Neural cell (in vitro differentiated cells): ENCODE results near the gene BCAS1. TPM values are rescaled to one million over a fixed set of nuclear protein-coding genes. Genes with fewer than 3 reads are reported as not detected.
"Not testable (repeated sequence)": the region's sequence is repeated elsewhere in the genome, so short reads cannot be mapped to it uniquely, and the experiment has no call there.

ENCODE experiments used
- H2AFZ ChIP-seq: fragments of 200-600, 300-800 bp; sonication (generic), shearing (Covaris generic); 2 replicates; pipeline ENCODE4 v1.6.0; 2014; ENCODE audit warnings: low read depth, mild to moderate bottlenecking, antibody characterized with exemption, low read length, moderate library complexity
- H3F3A ChIP-seq: fragments of 200-600 bp; shearing (Covaris generic); 2 replicates; pipeline ENCODE4 v1.6.1; 2016; ENCODE audit warnings: mild to moderate bottlenecking, moderate library complexity, mixed read lengths, antibody characterized with exemption, low read length; ENCODE audit not compliant: insufficient read depth, poor library complexity, severe bottlenecking
- H3K27ac ChIP-seq: fragments of 200-600, 300-800 bp; sonication (generic), shearing (Covaris generic); 2 replicates; pipeline ENCODE4 v1.5.1; 2014; ENCODE audit warnings: mild to moderate bottlenecking, low read length, moderate library complexity
- H3K27me3 ChIP-seq: fragments of 300-800, 200-600 bp; sonication (generic), shearing (Covaris generic); 2 replicates; pipeline ENCODE4 v1.6.0; 2014; ENCODE audit warnings: mild to moderate bottlenecking, low read depth, low read length, moderate library complexity; ENCODE audit not compliant: insufficient read depth
- H3K36me3 ChIP-seq: fragments of 300-800, 200-600 bp; sonication (generic), shearing (Covaris generic); 2 replicates; pipeline ENCODE4 v1.5.1; 2014; ENCODE audit warnings: mild to moderate bottlenecking, antibody characterized with exemption, low read length, moderate library complexity; ENCODE audit not compliant: insufficient read depth
- H3K4me2 ChIP-seq: fragments of 300-800, 200-600 bp; sonication (generic), shearing (Covaris generic); 2 replicates; pipeline ENCODE4 v1.6.0; 2014; ENCODE audit warnings: mild to moderate bottlenecking, low read length
- H3K4me3 ChIP-seq: fragments of 300-800, 200-600 bp; sonication (generic), shearing (Covaris generic); 2 replicates; pipeline ENCODE4 v1.5.1; 2014; ENCODE audit warnings: mild to moderate bottlenecking, low read length, moderate library complexity
- H3K79me2 ChIP-seq: fragments of 200-600 bp; shearing (Covaris generic); replicated peaks from 2 replicates; pipeline ENCODE4 v1.6.0; 2014; ENCODE audit warnings: mild to moderate bottlenecking, low read length, moderate library complexity; ENCODE audit not compliant: insufficient read depth
- H3K9ac ChIP-seq: fragments of 300-800, 200-600 bp; sonication (generic), shearing (Covaris generic); 2 replicates; pipeline ENCODE4 v1.6.1; 2016; ENCODE audit warnings: mild to moderate bottlenecking, low read length, mixed read lengths
- H3K9me2 ChIP-seq: fragments of 200-600 bp; shearing (Covaris generic); 2 replicates; pipeline ENCODE4 v1.6.1; 2016; ENCODE audit warnings: mild to moderate bottlenecking, low read length, mixed read lengths; ENCODE audit not compliant: insufficient read depth
- H3K9me3 ChIP-seq: fragments of 200-600, 300-800 bp; sonication (generic), shearing (Covaris generic); 2 replicates; pipeline ENCODE4 v1.6.1; 2016; ENCODE audit warnings: mild to moderate bottlenecking, mixed run types, low read length, moderate library complexity, mixed read lengths
- H4K20me1 ChIP-seq: fragments of 200-600 bp; shearing (Covaris generic); 2 replicates; pipeline ENCODE4 v1.6.1; 2016; ENCODE audit warnings: mild to moderate bottlenecking, mixed run types; ENCODE audit not compliant: insufficient read depth
- EP300 ChIP-seq: fragments of 450-650 bp; conservative IDR thresholded peaks from 2 replicates; pipeline ENCODE4 v1.6.1; 2014; ENCODE audit warnings: antibody characterized with exemption, mild to moderate bottlenecking, moderate library complexity; ENCODE audit not compliant: poor library complexity, severe bottlenecking
- EZH2 ChIP-seq: fragments of 200-600, 300-800 bp; shearing (Covaris generic), sonication (generic); IDR thresholded peaks from 2 replicates; pipeline ENCODE4 v1.6.1; 2014; ENCODE audit warnings: antibody characterized with exemption, low read length, borderline replicate concordance, mild to moderate bottlenecking; ENCODE audit not compliant: insufficient read depth, poor library complexity, severe bottlenecking
- MXI1 ChIP-seq: fragments of 450-650 bp; conservative IDR thresholded peaks from 2 replicates; pipeline ENCODE4 v1.6.1; 2014; ENCODE audit warnings: antibody characterized with exemption, mild to moderate bottlenecking; ENCODE audit not compliant: poor library complexity, severe bottlenecking
- POLR2AphosphoS5 ChIP-seq: IDR thresholded peaks from 2 replicates; pipeline ENCODE4 v1.6.1; 2012
- RAD21 ChIP-seq: fragments of 450-650 bp; conservative IDR thresholded peaks from 2 replicates; pipeline ENCODE4 v1.6.1; 2014; ENCODE audit warnings: antibody characterized with exemption, mild to moderate bottlenecking, moderate library complexity
- SMC3 ChIP-seq: fragments of 450-650 bp; conservative IDR thresholded peaks from 2 replicates; pipeline ENCODE4 v1.6.1; 2014; ENCODE audit warnings: antibody characterized with exemption, mild to moderate bottlenecking, moderate library complexity; ENCODE audit not compliant: poor library complexity
- TAF1 ChIP-seq: IDR thresholded peaks from 2 replicates; pipeline ENCODE4 v1.6.1; 2012; ENCODE audit warnings: low read depth
- polyA plus RNA-seq: library from polyadenylated mRNA; depleted of rRNA; stranded (reverse); fragments of >200 nt; gene quantifications from 2 replicates; pipeline ENCODE4 v1.2.3, GENCODE V29; 2014
- TF ChIP-seq, protein P1 (sequence below): fragments of 450-650 bp; IDR thresholded peaks from 2 replicates; pipeline ENCODE4 v1.5.1; 2014; ENCODE audit warnings: antibody characterized with exemption, mild to moderate bottlenecking, moderate library complexity; ENCODE audit not compliant: poor library complexity, severe bottlenecking
- TF ChIP-seq, protein P2 (sequence below): IDR thresholded peaks from 2 replicates; pipeline ENCODE4 v1.6.1; 2012; ENCODE audit warnings: borderline replicate concordance

Gene BCAS1
- polyA plus RNA-seq, 1 donor from 2014 or later, result not detected

DNA sequence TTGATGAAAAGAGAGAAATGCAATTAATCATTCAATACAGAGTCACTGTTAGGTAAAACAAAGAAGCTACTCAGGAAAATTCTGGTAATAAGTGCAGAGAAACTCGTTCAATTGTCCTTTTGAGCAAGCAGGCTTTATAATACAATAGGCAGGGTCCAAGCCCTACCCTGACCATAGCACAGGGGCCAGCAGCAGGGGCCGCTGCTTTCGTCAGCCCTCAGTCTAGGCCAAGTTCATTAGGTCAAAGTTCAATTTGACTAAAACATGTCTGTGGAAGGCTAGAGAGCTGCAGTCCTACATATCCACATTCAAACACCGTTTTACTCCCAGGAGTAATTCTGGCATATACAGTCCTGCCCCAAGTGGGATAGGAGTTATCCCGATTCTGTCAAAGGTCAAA, 94.6 kb downstream of the BCAS1 start:
- Histone ChIP-seq H3K9me3 (no peaks in the 10 kb centered on the region), H3K9ac (no peak overlapping the region), H2AFZ (no peak overlapping the region), H3K27me3 (no peaks in the 10 kb centered on the region), H3K4me2 (no peak overlapping the region), H3K9me2 (no peaks in the 10 kb centered on the region), H4K20me1 (no peaks in the 10 kb centered on the region), H3K36me3 (no peaks in the 10 kb centered on the region), H3F3A (no peaks in the 10 kb centered on the region), H3K4me3 (no peak overlapping the region), H3K27ac (no peak overlapping the region), H3K79me2 (no peaks in the 10 kb centered on the region)
- TF ChIP-seq TAF1 (no peak), POLR2AphosphoS5 (no peak), MXI1 (no peak), RAD21 (no peak), EZH2 (no peak), EP300 (no peak), SMC3 (no peak)
- TF ChIP-seq, protein P1, sequence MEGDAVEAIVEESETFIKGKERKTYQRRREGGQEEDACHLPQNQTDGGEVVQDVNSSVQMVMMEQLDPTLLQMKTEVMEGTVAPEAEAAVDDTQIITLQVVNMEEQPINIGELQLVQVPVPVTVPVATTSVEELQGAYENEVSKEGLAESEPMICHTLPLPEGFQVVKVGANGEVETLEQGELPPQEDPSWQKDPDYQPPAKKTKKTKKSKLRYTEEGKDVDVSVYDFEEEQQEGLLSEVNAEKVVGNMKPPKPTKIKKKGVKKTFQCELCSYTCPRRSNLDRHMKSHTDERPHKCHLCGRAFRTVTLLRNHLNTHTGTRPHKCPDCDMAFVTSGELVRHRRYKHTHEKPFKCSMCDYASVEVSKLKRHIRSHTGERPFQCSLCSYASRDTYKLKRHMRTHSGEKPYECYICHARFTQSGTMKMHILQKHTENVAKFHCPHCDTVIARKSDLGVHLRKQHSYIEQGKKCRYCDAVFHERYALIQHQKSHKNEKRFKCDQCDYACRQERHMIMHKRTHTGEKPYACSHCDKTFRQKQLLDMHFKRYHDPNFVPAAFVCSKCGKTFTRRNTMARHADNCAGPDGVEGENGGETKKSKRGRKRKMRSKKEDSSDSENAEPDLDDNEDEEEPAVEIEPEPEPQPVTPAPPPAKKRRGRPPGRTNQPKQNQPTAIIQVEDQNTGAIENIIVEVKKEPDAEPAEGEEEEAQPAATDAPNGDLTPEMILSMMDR, result no peak
- TF ChIP-seq, protein P2, sequence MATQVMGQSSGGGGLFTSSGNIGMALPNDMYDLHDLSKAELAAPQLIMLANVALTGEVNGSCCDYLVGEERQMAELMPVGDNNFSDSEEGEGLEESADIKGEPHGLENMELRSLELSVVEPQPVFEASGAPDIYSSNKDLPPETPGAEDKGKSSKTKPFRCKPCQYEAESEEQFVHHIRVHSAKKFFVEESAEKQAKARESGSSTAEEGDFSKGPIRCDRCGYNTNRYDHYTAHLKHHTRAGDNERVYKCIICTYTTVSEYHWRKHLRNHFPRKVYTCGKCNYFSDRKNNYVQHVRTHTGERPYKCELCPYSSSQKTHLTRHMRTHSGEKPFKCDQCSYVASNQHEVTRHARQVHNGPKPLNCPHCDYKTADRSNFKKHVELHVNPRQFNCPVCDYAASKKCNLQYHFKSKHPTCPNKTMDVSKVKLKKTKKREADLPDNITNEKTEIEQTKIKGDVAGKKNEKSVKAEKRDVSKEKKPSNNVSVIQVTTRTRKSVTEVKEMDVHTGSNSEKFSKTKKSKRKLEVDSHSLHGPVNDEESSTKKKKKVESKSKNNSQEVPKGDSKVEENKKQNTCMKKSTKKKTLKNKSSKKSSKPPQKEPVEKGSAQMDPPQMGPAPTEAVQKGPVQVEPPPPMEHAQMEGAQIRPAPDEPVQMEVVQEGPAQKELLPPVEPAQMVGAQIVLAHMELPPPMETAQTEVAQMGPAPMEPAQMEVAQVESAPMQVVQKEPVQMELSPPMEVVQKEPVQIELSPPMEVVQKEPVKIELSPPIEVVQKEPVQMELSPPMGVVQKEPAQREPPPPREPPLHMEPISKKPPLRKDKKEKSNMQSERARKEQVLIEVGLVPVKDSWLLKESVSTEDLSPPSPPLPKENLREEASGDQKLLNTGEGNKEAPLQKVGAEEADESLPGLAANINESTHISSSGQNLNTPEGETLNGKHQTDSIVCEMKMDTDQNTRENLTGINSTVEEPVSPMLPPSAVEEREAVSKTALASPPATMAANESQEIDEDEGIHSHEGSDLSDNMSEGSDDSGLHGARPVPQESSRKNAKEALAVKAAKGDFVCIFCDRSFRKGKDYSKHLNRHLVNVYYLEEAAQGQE, result no peak

DNA sequence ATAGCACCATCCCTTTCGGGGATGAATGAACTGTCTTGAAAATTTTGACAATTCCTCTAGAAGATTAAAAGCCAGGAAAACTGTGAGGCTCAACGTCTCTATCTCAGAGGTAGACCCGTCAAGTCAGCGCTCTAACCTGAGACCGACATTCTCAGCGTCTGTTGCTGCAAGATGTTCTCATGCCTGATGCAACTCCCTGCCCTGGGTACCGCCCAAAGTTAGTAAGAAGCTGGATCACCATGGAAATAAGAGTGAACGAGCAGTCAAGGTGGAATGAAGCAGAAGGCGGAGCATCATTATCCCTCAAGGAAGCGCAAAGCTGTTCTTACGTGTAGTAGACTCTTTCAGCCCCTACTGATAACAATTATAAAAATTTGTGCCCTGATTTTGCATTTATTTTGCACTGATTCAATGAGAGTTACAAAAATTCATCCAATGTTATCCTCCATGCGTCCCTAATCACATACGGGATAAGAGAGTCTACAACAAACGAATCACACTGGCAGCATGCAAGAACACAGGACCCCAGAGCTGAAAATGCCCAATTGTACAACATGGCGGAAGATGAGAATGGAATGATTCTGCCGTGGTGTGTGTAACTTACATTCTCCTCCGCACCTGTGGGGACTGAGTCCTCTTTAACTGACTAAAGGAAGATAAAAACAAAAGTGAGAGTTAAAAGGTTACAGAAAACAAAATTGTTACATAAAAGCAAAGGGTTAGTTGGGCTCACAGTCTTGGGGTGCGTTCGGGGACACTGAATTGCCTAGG, 95.4 kb downstream of the BCAS1 start:
- no peaks in the 10 kb centered on the region for H3K79me2 ChIP-seq
- H3K27me3 ChIP-seq, result no peaks in the 10 kb centered on the region
- H3K4me2 ChIP-seq, result no peak overlapping the region
- TF ChIP-seq EP300 (no peak), MXI1 (no peak), TAF1 (no peak), EZH2 (no peak), RAD21 (no peak)
- no peak overlapping the region for H2AFZ ChIP-seq
- H3K27ac ChIP-seq, result no peak overlapping the region
- no peaks in the 10 kb centered on the region for H3K9me2 ChIP-seq
- H3K4me3 ChIP-seq, result no peak overlapping the region
- no peaks in the 10 kb centered on the region for H3K9me3 ChIP-seq
- H3K9ac ChIP-seq, result no peak overlapping the region
- no peaks in the 10 kb centered on the region for H3F3A ChIP-seq
- no peaks in the 10 kb centered on the region for H4K20me1 ChIP-seq
- H3K36me3 ChIP-seq, result no peaks in the 10 kb centered on the region

DNA sequence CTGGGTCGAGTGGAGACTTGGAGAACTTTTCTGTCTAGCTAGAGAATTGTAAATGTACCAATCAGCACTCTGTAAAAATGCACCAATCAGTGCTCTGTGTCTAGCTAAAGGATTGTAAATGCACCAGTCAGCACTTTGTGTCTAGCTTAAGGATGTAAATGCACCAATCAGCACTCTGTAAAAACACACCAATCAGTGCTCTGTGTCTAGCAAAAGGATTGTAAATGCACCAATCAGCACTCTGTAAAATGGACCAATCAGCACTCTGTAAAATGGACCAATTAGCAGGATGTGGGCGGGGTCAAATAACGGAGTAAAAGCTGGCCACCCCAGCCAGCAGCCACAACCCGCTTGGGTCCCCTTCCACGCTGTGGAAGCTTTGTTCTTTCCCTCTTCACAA, 96.5 kb downstream of the BCAS1 start:
- H3K27ac ChIP-seq, H2AFZ ChIP-seq, H3K9me3 ChIP-seq, H3K4me3 ChIP-seq, H3K9ac ChIP-seq, H3K36me3 ChIP-seq, H3K27me3 ChIP-seq, H3K4me2 ChIP-seq, H3K79me2 ChIP-seq, H3K9me2 ChIP-seq, H4K20me1 ChIP-seq, H3F3A ChIP-seq: not testable (repeated sequence)
